Head of caudate nucleus (tissue), 42 donors: ENCODE results near the gene ZNF502.
"Not testable (repeated sequence)": the region's sequence is repeated elsewhere in the genome, so short reads cannot be mapped to it uniquely, and the experiment has no call there.

ENCODE experiments used
- DNase-seq, 42 donors: peaks; one replicate each; pipeline versions ENCODE4 v3.0.0 to v3.0.0-alpha.2; 2020 to 2021; ENCODE audit warnings: mixed read lengths in 7 of 42
- intact Hi-C: fragments of 100-400 bp; cut with DNase I; formaldehyde crosslinking; loops from one replicate; pipeline ENCODE4 v1.15.0; 2022

Gene ZNF502

DNA sequence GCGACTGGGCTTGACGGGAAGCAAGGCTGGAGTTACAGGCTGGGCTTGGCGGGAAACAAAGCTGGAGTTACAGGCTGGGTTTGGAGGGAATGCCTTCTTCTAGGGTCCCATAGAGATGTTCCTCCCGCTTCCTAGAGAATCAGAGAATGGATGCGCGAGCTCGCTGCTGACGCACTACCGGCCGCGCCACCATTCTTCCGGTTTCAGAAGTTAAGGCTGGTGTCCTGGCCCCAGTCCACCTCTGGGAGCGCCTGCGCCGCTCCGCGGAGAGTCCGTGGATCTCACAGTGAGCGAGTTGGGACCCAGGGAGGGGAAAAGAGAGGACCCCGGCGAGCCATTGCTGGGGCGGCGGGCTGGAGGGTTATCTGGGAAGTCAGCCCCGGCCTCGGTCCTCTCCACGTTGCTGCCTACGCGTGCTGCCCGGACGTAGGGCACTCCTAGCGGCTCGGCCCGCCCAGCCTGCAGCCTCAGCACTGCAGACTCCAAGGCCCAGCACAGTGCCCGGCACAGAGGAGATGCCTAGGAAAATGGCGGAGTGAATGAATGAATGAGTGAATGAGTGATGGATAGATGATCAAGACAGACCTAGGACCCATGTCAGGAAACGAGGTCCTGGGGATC is at the start of gene ZNF502:
Gene ZNF502 (plus strand): TSS at position 206 of the 621 bp plus-strand sequence. CDS start 7,602 bp downstream, outside the sequence.
- DNase-seq: peak; percentile 83 to 97 (median 93)
- intact Hi-C loops: no loop called here

DNA sequence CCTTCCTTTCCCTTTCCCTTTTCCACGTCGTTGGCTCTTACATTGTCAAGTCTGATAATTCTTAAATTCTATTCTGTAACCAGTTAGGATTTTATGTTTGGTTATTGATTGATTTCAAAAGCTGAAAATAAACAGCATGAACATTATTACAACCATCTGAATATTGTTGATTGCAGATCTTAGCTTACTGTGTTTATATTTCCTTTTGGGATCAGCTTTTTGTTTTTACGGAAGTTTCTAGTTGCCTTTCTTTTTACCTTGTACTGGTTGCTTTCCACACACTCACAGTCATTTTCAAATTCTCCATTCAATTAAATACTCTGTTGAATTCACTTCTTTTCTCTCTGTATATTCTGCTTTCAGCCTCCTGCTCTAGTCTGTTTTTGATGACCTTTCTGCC is 47.3 kb upstream of the ZNF502 start:
- DNase-seq: no peak
- intact Hi-C loops: no loop called here

DNA sequence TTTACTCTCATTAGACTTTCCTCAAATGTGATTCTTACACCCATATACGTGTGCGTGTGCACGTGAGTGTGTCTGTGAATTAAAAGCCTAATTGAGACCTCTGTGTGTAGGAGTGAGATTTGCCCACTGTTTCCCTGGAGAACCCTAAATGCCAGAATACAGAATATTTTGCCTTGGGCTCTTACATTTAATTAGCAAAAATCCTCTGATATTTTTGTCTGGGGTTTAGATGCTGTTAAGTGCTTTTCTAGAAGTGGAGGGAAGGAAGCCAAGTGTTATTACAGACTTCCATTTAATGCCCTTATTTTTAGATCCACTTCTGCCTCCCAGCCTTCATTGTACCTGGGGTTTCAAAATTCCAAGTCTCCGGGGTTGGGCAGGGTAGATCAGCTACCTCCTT is 46.1 kb upstream of the ZNF502 start:
- intact Hi-C loops: no loop called here
- no peak for DNase-seq

GRCh38 chr3:44669760-44670159 is 42.7 kb upstream of the ZNF502 start:
- DNase-seq: no peak
- intact Hi-C loops: no loop called here

GRCh38 chr3:44673466-44673865 is 39.0 kb upstream of the ZNF502 start:
- DNase-seq, intact Hi-C loops: not testable (repeated sequence)

DNA sequence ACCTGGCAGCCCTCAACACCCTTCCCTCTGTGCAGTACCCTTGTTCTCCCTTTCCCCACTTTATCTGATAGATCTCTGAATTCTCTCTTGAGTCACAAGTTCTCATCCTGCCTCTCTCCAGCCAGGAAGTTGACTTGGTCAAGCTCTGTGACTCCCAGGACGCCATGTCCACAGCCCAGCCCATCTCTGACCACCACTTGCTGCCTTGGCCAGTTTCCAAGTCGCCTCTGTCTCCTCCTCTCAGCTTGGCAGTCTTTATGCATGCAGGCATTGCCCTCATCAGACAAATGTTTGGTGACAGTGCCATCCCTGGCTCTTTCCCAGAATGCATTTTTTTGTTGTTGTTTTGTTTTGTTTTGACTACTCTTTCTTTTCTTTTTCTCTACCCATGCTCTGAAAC is 38.2 kb upstream of the ZNF502 start:
- intact Hi-C loops: no loop called here
- no peak for DNase-seq

- intact Hi-C loops: no loop called here
- no peak for DNase-seq
Observed at GRCh38 chr3:44678480-44679116, 33.9 kb upstream of the ZNF502 start.

DNA sequence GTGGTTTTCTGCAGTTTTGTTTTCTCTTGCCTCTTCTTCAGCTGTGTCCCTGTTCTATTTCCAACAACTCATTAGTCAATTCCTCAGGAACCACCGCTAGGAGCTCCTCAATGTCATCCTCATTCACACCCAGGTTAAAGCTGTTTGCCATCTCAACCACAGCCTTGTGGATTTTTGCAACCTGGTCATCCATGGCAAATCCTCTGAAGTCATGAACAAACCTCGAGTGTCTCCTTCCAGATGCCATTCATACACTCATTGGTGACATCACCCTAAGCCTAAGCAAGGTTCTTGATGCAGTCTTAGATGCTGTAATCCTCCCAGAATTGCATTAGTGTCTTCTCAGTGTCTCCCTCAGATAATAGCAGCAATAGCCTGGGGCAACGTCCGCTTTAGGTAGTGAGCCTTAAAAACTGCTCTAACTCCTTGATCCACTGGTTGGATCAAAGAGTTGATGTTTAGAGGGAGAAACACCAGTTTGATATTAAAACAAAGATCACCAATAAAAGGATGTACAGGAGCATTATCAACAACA is 31.5 kb upstream of the ZNF502 start:
- no peak for DNase-seq
- intact Hi-C loops: no loop called here

GRCh38 chr3:44682182-44682896 is 30.1 kb upstream of the ZNF502 start:
- DNase-seq: no peak
- intact Hi-C loops: no loop called here

DNA sequence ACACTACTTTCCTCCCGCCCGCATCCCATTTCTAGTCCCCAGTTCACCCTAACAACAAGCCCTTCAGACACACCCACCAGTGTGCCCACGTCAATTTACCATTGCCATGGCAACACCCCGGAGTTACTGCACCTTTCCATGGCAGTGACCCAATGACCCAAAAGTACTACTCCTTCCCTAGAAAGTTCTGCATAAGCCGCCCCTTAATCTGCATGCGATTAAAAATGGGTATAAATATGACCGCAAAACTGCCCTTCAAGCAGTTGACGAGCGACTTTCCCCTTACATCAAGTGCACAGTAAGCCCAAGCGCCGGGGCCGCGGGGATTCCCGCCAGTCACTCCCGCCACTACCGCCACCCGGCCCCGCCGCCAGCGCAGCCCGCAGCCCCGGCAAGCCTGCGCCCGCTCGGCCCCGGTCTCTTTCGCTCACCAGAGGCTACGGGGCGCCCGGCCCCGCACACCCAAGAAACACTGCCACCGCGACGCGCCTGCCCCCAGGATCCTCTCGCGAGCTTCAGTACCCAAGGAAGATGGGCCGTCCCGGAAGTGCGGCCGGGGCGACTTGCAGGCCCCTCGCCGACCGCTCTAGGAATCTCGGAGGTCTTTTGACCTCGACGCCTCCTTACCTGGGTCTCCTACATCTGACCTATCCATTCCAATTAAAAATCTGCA is 27.2 kb upstream of the ZNF502 start:
- peak; percentile 48 to 88 (median 75) for DNase-seq
- intact Hi-C loops: no loop called here

GRCh38 chr3:44687898-44688297 is 24.6 kb upstream of the ZNF502 start:
- no peak for DNase-seq
- intact Hi-C loops: no loop called here

DNA sequence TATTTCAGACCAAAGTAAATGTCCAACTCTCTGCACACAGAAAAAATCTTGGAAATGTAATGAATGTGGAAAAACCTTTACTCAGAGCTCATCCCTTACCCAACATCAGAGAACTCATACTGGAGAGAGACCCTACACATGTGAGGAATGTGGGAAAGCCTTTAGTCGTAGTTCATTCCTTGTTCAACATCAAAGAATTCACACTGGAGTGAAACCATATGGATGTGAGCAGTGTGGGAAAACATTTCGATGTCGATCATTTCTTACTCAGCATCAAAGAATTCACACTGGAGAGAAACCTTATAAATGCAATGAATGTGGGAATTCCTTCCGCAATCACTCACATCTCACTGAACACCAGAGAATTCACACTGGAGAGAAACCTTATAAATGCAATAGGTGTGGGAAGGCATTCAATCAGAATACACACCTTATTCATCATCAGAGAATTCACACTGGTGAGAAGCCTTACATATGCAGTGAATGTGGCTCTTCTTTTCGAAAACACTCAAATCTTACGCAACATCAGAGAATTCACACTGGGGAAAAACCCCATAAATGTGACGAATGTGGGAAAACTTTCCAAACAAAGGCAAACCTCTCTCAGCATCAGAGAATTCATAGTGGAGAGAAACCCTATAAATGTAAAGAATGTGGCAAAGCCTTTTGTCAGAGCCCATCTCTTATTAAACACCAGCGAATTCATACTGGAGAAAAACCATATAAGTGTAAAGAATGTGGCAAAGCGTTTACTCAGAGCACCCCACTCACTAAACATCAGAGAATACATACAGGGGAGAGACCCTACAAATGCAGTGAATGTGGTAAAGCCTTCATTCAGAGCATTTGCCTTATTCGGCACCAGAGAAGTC is 9.0 kb downstream of the ZNF502 start:
- intact Hi-C loops: no loop called here
- DNase-seq: no peak

DNA sequence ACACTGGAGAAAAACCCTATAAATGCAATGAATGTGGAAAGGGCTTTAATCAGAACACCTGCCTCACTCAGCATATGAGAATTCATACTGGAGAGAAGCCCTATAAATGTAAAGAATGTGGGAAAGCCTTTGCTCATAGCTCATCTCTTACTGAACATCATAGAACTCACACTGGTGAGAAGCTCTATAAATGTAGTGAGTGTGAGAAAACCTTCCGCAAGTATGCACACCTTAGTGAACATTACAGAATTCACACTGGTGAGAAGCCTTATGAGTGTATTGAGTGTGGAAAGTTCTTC is 9.6 kb downstream of the ZNF502 start:
- intact Hi-C loops: no loop called here
- no peak for DNase-seq

GRCh38 chr3:44729384-44729910 is 17.0 kb downstream of the ZNF502 start, which contains the start of gene ZNF501:
ZNF501 (plus strand) TSS chr3:44729635; CDS start chr3:44734422, 4,787 bp downstream.
- DNase-seq: peak; percentile 84 to 97 (median 94)
- intact Hi-C loops: no loop called here

DNA sequence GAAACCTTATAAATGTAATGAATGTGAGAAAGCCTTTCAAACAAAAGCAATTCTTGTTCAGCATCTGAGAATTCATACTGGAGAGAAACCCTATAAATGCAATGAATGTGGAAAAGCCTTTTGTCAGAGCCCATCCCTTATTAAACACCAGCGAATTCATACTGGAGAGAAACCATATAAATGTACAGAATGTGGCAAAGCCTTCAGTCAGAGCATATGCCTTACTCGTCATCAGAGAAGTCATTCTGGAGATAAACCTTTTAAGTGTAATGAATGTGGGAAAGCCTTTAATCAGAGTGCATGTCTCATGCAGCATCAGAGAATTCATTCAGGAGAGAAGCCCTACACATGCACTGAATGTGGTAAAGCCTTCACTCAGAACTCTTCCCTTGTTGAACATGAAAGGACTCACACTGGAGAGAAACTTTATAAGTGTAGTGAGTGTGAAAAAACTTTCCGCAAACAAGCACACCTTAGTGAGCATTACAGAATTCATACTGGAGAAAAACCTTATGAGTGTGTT is 22.2 kb downstream of the ZNF502 start:
- no peak for DNase-seq
- intact Hi-C loops: no loop called here

DNA sequence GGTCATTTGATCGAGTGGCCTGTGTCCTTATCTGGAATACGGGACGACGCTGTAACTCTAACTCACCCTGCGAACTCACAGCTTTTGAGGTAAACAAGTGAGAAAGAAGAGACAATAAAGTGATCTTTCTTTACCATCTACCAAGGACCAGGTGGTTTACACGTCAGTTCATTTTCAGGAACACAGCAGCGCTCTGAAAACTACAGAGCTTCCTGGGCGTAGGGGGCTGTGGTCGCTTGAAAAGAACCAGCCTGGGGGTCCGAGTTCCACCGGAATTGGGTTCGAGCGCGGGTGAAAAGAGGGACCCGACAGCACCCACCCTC is 48.6 kb downstream of the ZNF502 start:
- DNase-seq: peak in 4 of 42 donors; percentile 0 to 9 (median 4)
- intact Hi-C loops: loop anchor here (5.0 kb wide), 1 partner anchor 101 kb away; the partner anchor contains the start of gene TMEM42

- intact Hi-C loops: loop anchor here (5.0 kb wide), 1 partner anchor 101 kb away; the partner anchor contains the start of gene TMEM42
- DNase-seq: peak; percentile 93 to 99 (median 97)
Observed at GRCh38 chr3:44761424-44762169, 49.1 kb downstream of the ZNF502 start, which contains the start of the genes KIAA1143 and KIF15. KIAA1143 (minus strand) TSS chr3:44761619; CDS start chr3:44761602, 17 bp downstream. KIF15 (plus strand) TSS chr3:44761794; CDS start chr3:44761866, 72 bp downstream.
